RWPE2 (cell line): ENCODE measurements around the gene RORB.

Experiments
- ATAC-seq: fragments of 200-7000 bp; cut with Tn5 transposase; 3 replicates; pipeline ENCODE4 v1.9.1; 2021; ENCODE audit warnings: low read depth
- DNase-seq: peaks from one replicate; pipeline ENCODE4 v3.0.0-alpha.2; 2020; ENCODE audit warnings: low spot score
- H3K27ac ChIP-seq: fragments of 450-650 bp; 2 replicates; pipeline ENCODE4 v1.5.1; 2017; ENCODE audit warnings: mild to moderate bottlenecking; ENCODE audit not compliant: poor library complexity, severe bottlenecking
- H3K27me3 ChIP-seq: fragments of 250-450 bp; sonication (Bioruptor Pico); 2 replicates; pipeline ENCODE4 v1.5.1; 2021; ENCODE audit warnings: mild to moderate bottlenecking, moderate library complexity; ENCODE audit not compliant: insufficient read depth, poor library complexity, severe bottlenecking
- H3K36me3 ChIP-seq: fragments of 250-450 bp; sonication (Bioruptor Pico); 2 replicates; pipeline ENCODE4 v1.5.1; 2020; ENCODE audit warnings: low read depth, mild to moderate bottlenecking, moderate library complexity
- H3K4me1 ChIP-seq: fragments of 250-450 bp; sonication (Bioruptor Pico); 2 replicates; pipeline ENCODE4 v1.5.1; 2021; ENCODE audit warnings: mild to moderate bottlenecking, moderate library complexity; ENCODE audit not compliant: insufficient read depth, poor library complexity, severe bottlenecking
- H3K4me3 ChIP-seq: fragments of 250-450 bp; sonication (Bioruptor Pico); 2 replicates; pipeline ENCODE4 v1.5.1; 2021; ENCODE audit warnings: mild to moderate bottlenecking, moderate library complexity; ENCODE audit not compliant: severe bottlenecking
- H3K9me3 ChIP-seq: fragments of 250-450 bp; sonication (Bioruptor Pico); 2 replicates; pipeline ENCODE4 v1.5.1; 2021; ENCODE audit warnings: mild to moderate bottlenecking, moderate library complexity; ENCODE audit not compliant: severe bottlenecking
- TF ChIP-seq, protein P1 (sequence below): fragments of 450-650 bp; IDR thresholded peaks from one replicate; pipeline ENCODE4 v1.5.1; 2017; ENCODE audit warnings: mild to moderate bottlenecking, moderate library complexity; ENCODE audit not compliant: poor library complexity, severe bottlenecking

RORB gene

DNA sequence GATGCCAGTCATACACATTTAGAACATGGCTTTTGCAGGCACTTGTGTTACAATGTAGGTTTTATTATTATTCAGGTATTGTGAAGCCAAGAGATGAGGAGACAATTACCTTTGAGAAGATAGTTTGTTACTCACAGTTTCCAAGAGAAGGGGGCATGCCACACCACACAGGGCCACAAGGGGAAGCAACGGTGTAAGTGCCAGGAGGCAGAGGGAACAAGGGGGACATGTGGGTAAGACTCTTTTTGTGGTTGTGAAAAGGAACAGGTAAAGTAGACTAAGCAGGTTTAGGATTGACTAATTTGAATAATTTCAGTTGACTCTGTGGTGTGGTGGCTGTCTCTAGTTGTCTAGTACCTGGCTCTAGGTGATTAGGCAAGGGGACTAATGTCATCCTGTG is 199.4 kb downstream of the RORB start:
- Histone ChIP-seq H3K27me3 (no peaks in the 10 kb centered on the region), H3K4me1 (no peaks in the 10 kb centered on the region), H3K9me3 (no peaks in the 10 kb centered on the region), H3K27ac (no peak overlapping the region), H3K4me3 (no peak overlapping the region), H3K36me3 (no peaks in the 10 kb centered on the region)
- TF ChIP-seq, protein P1, sequence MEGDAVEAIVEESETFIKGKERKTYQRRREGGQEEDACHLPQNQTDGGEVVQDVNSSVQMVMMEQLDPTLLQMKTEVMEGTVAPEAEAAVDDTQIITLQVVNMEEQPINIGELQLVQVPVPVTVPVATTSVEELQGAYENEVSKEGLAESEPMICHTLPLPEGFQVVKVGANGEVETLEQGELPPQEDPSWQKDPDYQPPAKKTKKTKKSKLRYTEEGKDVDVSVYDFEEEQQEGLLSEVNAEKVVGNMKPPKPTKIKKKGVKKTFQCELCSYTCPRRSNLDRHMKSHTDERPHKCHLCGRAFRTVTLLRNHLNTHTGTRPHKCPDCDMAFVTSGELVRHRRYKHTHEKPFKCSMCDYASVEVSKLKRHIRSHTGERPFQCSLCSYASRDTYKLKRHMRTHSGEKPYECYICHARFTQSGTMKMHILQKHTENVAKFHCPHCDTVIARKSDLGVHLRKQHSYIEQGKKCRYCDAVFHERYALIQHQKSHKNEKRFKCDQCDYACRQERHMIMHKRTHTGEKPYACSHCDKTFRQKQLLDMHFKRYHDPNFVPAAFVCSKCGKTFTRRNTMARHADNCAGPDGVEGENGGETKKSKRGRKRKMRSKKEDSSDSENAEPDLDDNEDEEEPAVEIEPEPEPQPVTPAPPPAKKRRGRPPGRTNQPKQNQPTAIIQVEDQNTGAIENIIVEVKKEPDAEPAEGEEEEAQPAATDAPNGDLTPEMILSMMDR = no peak
- no peak for ATAC-seq
- DNase-seq = no peak

DNA sequence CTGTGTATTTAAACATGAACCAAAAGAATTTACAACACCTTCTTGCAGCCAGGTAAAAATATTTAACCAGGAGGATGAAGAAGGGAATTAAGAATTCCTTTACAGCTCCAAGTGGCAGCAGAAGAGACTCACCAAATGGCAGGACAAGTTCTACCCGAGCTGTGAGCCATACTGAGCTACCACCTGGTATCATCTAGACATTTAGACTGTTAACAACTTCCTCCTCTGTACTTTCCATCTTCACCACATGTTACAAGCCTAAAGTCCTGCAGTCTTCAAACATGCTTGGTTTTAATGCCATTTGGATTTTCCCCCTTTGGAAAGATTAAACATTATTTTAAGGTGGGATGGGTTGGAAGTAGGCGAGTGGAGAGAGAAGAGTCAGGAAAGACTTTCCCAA is 200.4 kb downstream of the RORB start:
- ATAC-seq (no peak), DNase-seq (no peak)
- no peaks in the 10 kb centered on the region for H3K4me1 ChIP-seq
- TF ChIP-seq, protein P1 = no peak
- H3K27me3 ChIP-seq = no peaks in the 10 kb centered on the region
- H3K9me3 ChIP-seq = no peaks in the 10 kb centered on the region
- H3K27ac ChIP-seq = no peak overlapping the region
- H3K4me3 ChIP-seq = no peak overlapping the region
- H3K36me3 ChIP-seq = no peaks in the 10 kb centered on the region

DNA sequence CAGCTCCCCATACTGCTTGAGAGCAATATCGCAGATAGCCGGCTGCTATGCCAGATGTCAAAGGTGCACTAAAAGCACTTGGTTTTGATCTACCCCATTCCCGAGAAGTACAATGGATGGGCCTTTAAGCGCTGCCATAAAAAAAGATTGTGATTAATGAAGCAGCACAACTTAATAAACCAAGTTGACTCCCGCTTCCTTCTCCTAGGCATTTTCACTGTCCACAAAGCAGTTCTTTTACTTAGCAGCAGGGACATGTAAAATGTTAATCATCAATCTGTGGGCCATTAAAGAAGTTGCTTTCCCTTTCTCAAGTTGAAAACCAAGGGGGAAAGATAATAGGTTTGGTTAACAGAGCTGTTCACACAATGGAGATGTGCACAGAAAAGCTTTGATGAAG is 214.2 kb downstream of the RORB start:
- DNase-seq (no peak), ATAC-seq (no peak)
- no peaks in the 10 kb centered on the region for H3K4me1 ChIP-seq
- TF ChIP-seq, protein P1 = no peak
- H3K27me3 ChIP-seq = no peaks in the 10 kb centered on the region
- H3K9me3 ChIP-seq = no peaks in the 10 kb centered on the region
- H3K36me3 ChIP-seq = no peaks in the 10 kb centered on the region
- H3K4me3 ChIP-seq = no peak overlapping the region
- no peak overlapping the region for H3K27ac ChIP-seq

DNA sequence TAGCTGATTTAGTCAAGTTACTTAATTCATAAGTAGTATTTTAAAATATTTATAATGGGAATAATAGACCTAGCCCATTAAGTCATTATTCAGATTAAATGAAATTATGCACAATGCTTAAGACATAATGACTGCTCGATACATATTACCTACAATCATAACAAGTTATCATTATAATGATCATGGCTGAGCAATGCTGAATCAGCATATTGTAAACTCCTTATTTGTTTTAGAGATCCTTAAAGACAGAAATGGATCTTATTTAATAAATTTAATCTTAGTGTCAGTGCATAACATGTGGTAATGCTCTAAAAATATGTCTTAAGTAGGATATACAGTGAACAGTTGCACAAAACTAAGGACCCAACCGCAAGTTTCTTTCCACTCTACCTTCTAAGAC is 221.6 kb downstream of the RORB start:
- H3K27ac ChIP-seq = no peak overlapping the region
- DNase-seq = no peak

DNA sequence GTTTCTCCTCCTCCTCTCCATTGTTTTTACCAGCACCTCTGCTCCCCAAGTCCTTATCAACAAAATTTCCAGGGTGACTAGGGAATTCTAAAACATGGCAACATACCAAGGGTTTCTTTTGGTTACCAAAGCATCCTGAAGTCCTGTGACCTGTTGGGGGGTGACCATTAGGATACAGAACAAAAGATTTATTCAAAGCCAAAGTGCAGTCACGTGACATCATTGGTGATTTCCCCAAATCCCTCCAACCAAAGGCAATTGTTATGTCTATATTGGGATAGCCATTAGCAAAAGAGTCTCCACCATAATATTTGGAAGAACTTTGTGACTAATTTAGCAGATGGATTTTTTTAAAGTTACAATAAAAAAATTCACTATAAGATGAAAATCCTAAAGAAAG is 222.2 kb downstream of the RORB start:
- ATAC-seq (no peak), DNase-seq (no peak)
- no peak overlapping the region for H3K4me3 ChIP-seq
- no peaks in the 10 kb centered on the region for H3K9me3 ChIP-seq
- H3K36me3 ChIP-seq = no peaks in the 10 kb centered on the region
- no peaks in the 10 kb centered on the region for H3K4me1 ChIP-seq
- no peak overlapping the region for H3K27ac ChIP-seq
- TF ChIP-seq, protein P1 = no peak
- H3K27me3 ChIP-seq = peaks cover 9% of the 10 kb centered on the region

More for the DNA sequence above, 221.6 kb downstream of the RORB start:
- Histone ChIP-seq H3K27me3 (peaks cover 9% of the 10 kb centered on the region), H3K4me1 (no peaks in the 10 kb centered on the region), H3K36me3 (no peaks in the 10 kb centered on the region), H3K9me3 (no peaks in the 10 kb centered on the region), H3K4me3 (no peak overlapping the region)
- TF ChIP-seq, protein P1 = no peak
- no peak for ATAC-seq
